Left colon (tissue), 2 donors: ENCODE results near the gene DDC. TPM values are rescaled to one million over a fixed set of nuclear protein-coding genes. Genes with fewer than 3 reads are reported as not detected.
A peak's percentile ranks its signal among the peaks of the same experiment; 100 is the strongest.
"Not testable (repeated sequence)": the region's sequence is repeated elsewhere in the genome, so short reads cannot be mapped to it uniquely, and the experiment has no call there.

Source experiments
- ATAC-seq: fragments of 200-7000 bp; cut with Tn5 transposase; one replicate; pipeline ENCODE4 v1.9.1; 2020; ENCODE audit warnings: mild to moderate bottlenecking, moderate library complexity
- DNase-seq, 2 donors: peaks; one replicate each; pipeline ENCODE4 v3.0.0-alpha.2; 2020
- intact Hi-C, 2 donors: fragments of 100-400 bp; cut with DNase I in 1 of 2; cut with micrococcal nuclease in 1 of 2; formaldehyde crosslinking; loops; one replicate each; pipeline versions ENCODE4 v1.11.2 to v1.14.0; 2022; cut with DNase I, micrococcal nuclease
- total RNA-seq, 2 donors: library from RNA; stranded (reverse); fragmentation: NEBNext Ultra II Directional; extraction: Animal tissue kit (Norgen Biotek cat#: 25700); gene quantifications; one replicate each; pipeline ENCODE4 v1.2.1, GENCODE V29; 2021
- donor health status: DM: no; HTN: no; CAD: no.
- donor health status: DM: yes; HTN: yes; CAD: no.

DDC gene
- total RNA-seq, 2 donors from 2014 or later, result 69.3 to 74.7 TPM

DNA sequence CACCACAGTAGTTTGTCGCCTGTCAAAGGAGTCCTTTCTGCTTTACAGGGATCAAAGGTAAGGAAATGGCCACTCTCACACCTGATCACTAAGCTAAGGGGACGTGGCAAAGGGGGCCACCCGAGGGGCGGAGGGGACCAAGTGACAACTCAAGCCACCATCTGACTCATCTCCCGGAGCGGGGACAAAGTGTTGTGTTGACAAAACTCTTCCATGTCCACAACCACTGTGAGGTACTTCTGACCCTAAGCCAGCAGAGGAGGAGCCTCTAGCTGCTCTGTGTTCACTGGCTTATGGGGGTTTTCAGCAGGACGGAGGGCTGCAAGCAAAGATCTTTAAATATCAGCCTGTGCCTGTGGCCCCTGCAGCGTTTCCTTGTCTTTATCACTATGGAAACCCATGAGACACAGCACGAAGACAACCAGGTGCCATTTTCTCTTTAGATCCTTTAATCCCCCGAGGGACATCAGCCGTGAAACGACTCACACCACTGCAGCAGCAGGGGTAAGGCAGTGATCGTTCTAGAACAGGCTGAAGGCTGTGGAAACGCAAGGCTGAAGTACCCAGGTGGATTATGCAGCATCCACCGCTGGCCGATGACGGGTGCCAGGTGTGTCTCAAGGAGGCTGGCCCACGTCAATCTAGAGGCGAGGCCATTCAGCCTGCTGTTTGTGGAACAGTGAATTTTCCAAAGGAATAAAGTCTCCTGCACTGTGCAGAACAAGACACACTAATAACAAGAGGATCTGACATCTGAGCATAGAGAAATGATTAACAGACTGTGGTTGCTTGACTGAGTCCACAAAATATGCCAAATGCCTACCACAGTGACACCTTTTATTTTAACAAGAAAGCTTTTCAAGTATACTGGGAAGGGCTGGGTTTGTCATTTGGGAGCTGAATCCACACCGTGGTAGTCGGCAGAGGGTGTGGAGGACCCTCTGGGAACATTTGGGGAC, 26.6 kb upstream of the DDC start:
- intact Hi-C loops, result no loop called here
- no peak for ATAC-seq
- DNase-seq, result no peak

DNA sequence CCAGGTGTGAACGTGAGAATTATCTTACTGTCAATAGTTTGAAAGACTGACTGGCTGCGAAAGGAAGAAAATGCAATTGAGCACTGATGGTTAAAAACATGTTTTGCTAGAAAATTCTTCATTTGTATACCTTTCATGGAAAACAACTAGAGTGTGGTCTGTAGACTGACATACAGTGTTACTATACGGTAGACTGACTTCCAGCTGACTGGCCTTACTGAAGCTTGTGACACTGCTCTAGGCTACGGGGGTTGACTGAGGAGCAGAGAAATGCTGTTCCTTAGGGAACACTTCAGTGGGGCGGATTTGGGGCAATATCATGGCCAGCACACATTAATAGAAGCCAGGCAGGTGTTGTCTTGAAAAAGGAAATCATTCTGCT, 25.9 kb upstream of the DDC start:
- intact Hi-C loops, result no loop called here
- DNase-seq (no peak), ATAC-seq (no peak)

GRCh38 chr7:50590535-50590934, 25.3 kb upstream of the DDC start:
- intact Hi-C loops, result no loop called here
- ATAC-seq, result no peak
- no peak for DNase-seq

DNA sequence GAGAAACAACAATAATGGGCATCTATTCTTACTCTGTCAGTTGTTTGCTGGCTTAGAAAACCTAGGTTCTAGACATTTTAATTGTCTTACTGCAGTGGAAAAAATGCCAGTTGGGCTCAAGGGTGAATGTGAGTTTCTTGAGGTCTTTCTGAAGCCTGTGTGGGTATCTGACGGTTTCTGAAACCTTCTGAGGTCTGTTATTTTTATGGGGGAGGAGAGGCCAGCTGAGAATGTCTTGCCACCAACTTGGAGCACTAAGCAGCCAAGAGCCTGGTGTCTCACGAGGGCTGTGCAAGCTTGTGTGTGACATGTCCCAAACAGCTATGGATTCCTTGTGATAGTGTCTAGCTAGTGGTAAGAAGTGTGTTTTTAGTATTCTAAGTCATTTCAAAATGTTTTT, 24.2 kb upstream of the DDC start:
- intact Hi-C loops, result no loop called here
- no peak for ATAC-seq
- no peak for DNase-seq

DNA sequence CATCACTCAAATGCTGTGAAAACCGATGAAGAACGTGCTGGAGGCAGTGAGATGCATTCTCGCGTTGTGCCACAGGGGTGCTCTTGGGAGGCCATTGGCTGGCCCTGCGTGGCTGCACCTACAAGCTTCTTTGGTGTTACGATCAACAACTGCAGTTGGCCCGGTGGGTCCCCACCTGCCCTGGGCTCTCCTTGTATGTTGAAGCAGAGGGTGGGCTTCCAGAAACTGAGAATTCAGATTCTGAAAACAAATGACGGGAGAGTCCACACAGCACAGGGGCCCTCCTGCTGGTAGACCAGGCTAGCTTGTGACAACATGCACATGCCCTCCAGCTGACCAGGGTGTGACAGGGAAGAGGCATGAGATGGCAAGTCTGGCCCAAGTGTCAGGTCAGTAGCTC, 23.7 kb upstream of the DDC start:
- ATAC-seq (no peak), DNase-seq (no peak)
- intact Hi-C loops, result no loop called here

- intact Hi-C loops, result no loop called here
- ATAC-seq (no peak), DNase-seq (no peak)
These were observed 22.5 kb upstream of the DDC start for GRCh38 chr7:50587737-50588136.

DNA sequence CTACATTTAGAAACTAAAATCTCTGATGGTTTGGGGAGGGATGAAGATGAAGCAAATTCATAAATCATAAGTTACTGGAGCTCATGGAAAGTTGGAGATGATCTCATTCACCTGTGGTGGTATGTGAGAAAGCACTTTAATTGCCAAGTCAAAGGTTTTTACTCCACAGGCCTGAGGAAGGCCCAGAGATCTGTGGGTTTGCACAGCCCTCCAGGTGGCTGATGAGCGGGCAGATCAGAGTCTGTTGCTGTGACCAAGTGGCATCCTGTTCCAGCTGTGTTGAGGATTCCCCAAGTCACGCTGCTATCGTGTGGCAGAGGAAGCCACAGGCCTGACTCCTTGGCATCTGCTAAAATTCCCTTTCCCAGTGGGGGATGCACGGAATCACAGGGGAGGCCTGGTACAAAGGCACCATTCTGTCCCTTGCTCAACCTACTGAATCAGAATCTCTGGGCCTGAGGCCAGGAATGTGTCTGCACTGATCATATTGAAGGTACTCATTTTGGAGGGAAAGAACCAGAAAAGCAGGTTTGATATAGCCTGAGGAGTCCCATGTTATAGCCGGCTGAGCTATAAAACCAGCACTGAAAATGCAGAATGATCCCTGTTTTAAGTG, 19.7 kb upstream of the DDC start:
- DNase-seq, result no peak

GRCh38 chr7:50584386-50584785, 19.2 kb upstream of the DDC start:
- no peak for DNase-seq
- intact Hi-C loops, result no loop called here
- no peak for ATAC-seq

More for the DNA sequence above, 19.7 kb upstream of the DDC start:
- intact Hi-C loops, result no loop called here
- no peak for ATAC-seq

- intact Hi-C loops, ATAC-seq: not testable (repeated sequence)
These were observed 18.1 kb upstream of the DDC start for GRCh38 chr7:50583295-50583694.

GRCh38 chr7:50582271-50582670, 17.1 kb upstream of the DDC start:
- DNase-seq, intact Hi-C loops, ATAC-seq: not testable (repeated sequence)

More at GRCh38 chr7:50583295-50583694, 18.1 kb upstream of the DDC start:
- not testable (repeated sequence) for DNase-seq

- ATAC-seq, intact Hi-C loops, DNase-seq: not testable (repeated sequence)
These were observed 15.5 kb upstream of the DDC start for GRCh38 chr7:50580666-50581065.

DNA sequence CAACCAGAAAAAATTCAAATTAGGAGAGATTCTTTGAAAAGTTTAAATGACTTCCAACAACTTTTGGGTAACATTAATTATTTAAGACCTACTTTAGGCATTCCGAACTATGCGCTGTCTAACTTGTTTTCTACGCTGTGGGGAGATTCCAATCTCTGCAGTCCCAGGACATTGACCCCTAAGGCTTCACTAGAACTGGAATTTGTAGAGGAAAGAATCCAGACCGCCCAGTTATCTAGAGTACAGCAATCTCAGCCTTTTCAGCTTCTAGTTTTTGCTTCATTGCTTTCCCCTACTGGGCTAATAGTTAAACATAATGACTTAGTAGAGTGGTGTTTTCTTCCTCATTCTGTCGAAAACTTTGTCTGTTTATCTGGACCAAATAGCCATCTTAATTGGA, 14.9 kb upstream of the DDC start:
- ATAC-seq (no peak), DNase-seq (no peak)
- intact Hi-C loops, result no loop called here

DNA sequence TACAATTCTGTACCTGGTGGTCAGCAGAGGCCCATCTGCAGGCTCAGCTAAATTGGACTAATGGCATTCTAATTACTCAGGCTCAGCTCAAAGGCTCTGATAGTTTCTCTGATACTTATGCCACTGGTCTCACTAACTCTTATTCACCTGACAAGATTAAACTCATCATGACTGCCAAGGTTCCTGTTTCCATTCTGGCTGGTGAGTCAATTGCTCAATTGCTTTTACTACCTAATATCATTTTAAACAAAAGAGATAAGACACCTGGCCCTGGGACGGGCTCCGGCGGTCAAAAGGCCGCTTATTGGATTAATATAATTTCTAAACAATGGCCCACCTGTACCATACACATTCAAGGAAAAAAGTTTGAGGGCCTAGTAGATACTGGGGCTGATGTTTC, 12.9 kb upstream of the DDC start:
- DNase-seq, result not testable (repeated sequence)

GRCh38 chr7:50577569-50577968, 12.4 kb upstream of the DDC start:
- no peak for ATAC-seq
- intact Hi-C loops, result no loop called here
- no peak for DNase-seq

More for the DNA sequence above, 12.9 kb upstream of the DDC start:
- intact Hi-C loops, ATAC-seq: not testable (repeated sequence)

DNA sequence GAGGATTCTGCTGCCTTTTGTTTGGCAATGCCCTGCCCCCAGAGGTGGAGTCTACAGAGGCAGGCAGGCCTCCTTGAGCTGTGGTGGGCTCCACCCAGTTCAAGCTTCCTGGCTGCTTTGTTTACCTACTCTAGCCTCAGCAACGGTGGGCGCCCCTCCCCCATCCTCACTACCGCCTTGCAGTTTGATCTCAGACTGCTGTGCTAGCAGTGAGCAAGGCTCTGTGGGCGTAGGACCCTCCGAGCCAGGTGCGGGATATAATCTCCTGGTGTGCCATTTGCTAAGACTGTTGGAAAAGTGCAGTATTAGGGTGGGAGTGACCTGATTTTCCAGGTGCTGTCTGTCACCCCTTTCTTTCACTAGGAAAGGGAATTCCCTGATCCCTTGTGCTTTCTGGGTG, 11.2 kb upstream of the DDC start:
- intact Hi-C loops, DNase-seq, ATAC-seq: not testable (repeated sequence)

- DNase-seq, result no peak
- ATAC-seq, result no peak
- intact Hi-C loops, result no loop called here
These were observed 2.6 kb upstream of the DDC start for GRCh38 chr7:50567715-50568261.

GRCh38 chr7:50565977-50566376, 772 bp upstream of the DDC start:
- DNase-seq (peak in 1 of 2 donors; percentile 56), ATAC-seq (peak; percentile 61)
- intact Hi-C loops, result no loop called here

DNA sequence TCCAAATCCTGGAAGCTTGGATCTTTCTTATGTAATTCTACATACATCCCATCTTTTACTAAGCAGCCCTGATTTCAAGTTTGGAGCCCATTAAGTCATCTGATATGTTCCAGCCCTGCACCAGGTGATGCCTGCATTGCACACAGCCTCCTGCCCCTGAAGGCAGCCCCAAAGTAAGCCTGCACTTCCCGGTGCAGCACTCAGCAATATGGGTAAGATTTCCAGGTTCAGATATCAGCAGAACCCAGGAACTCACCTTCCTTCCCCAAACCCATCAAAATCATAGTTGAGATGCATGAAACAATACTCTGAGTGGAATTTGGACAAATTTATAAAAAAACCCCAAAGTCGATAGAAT, 333 bp upstream of the DDC start:
- DNase-seq (no peak), ATAC-seq (peak; percentile 65)
- intact Hi-C loops, result no loop called here

GRCh38 chr7:50564171-50564570, 1.0 kb downstream of the DDC start:
- intact Hi-C loops, result no loop called here
- DNase-seq (peak in 1 of 2 donors; percentile 23), ATAC-seq (peak; percentile 37)

DNA sequence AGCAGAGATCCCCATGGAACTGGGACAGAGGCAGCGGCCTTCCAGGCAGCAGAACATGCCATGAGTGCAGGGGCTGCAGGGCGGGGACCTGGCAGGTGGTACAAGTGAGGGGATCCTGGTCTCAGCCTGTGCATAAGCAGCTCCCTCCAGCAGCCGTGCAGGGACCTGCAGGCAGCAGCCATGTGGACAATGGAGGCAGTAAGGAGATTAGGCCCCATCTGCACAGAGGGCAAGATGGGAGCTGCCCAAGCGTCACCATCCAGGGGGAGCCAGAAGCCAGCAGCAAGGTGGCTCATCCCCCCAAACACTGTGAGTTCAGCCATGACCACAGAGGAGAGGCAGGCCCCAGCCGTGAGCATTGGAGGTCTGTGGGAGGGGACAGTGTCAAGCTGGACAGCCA, 3.1 kb downstream of the DDC start:
- DNase-seq, result no peak
- ATAC-seq, result no peak
- intact Hi-C loops, result no loop called here
